Neuron (in vitro differentiated cells): ENCODE results near the gene PPARA.

Experiments
- H2AFZ ChIP-seq: one replicate; pipeline ENCODE4 v1.6.1; 2013; ENCODE audit warnings: low read depth, mild to moderate bottlenecking, inconsistent platforms, low read length, moderate library complexity
- H3K27me3 ChIP-seq: one replicate; pipeline ENCODE4 v1.6.1; 2013; ENCODE audit warnings: low read length; ENCODE audit not compliant: insufficient read depth
- H3K36me3 ChIP-seq: one replicate; pipeline ENCODE4 v1.6.1; 2013; ENCODE audit warnings: low read length; ENCODE audit not compliant: insufficient read depth
- H3K4me1 ChIP-seq: one replicate; pipeline ENCODE4 v1.6.1; 2013; ENCODE audit warnings: low read length; ENCODE audit not compliant: insufficient read depth
- H3K4me3 ChIP-seq: 2 replicates; pipeline ENCODE4 v1.5.1; 2013; ENCODE audit warnings: mild to moderate bottlenecking, low read length, moderate library complexity
- H3K9me3 ChIP-seq: one replicate; pipeline ENCODE4 v1.6.1; 2013; ENCODE audit warnings: low read length

Gene PPARA

GRCh38 chr22:46286941-46287872 lies 136.9 kb downstream of the PPARA start:
- no peaks in the 10 kb centered on the region for H3K9me3 ChIP-seq
- no peaks in the 10 kb centered on the region for H3K27me3 ChIP-seq
- no peaks in the 10 kb centered on the region for H3K4me1 ChIP-seq
- H3K36me3 ChIP-seq, result peaks cover 38% of the 10 kb centered on the region
- no peak overlapping the region for H3K4me3 ChIP-seq
- H2AFZ ChIP-seq, result no peak overlapping the region

GRCh38 chr22:46287873-46288751 lies 137.8 kb downstream of the PPARA start:
- Histone ChIP-seq H2AFZ (no peak overlapping the region), H3K9me3 (no peaks in the 10 kb centered on the region), H3K4me3 (no peak overlapping the region), H3K4me1 (no peaks in the 10 kb centered on the region), H3K36me3 (peaks cover 36% of the 10 kb centered on the region), H3K27me3 (no peaks in the 10 kb centered on the region)

DNA sequence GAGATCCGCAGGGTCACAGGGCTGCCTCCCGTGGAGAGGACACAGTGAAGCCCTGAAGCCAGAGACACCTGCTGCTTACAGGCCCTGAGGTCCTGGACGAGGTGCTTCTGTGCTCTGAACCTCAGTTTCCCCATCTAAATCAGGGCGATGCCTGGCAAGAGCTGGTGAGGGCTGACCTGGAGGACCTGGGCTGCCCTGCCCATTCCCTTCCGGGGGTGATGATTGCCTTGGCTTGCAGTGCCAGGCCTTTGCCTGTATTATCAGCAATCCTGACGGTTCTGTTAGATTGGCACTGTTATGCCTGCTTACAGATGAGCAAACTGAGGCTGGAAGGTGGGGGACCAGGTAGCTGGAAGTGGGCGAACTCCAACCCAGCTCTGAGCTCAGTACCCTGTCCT lies 138.5 kb downstream of the PPARA start:
- peaks cover 34% of the 10 kb centered on the region for H3K36me3 ChIP-seq
- no peak overlapping the region for H3K4me3 ChIP-seq

DNA sequence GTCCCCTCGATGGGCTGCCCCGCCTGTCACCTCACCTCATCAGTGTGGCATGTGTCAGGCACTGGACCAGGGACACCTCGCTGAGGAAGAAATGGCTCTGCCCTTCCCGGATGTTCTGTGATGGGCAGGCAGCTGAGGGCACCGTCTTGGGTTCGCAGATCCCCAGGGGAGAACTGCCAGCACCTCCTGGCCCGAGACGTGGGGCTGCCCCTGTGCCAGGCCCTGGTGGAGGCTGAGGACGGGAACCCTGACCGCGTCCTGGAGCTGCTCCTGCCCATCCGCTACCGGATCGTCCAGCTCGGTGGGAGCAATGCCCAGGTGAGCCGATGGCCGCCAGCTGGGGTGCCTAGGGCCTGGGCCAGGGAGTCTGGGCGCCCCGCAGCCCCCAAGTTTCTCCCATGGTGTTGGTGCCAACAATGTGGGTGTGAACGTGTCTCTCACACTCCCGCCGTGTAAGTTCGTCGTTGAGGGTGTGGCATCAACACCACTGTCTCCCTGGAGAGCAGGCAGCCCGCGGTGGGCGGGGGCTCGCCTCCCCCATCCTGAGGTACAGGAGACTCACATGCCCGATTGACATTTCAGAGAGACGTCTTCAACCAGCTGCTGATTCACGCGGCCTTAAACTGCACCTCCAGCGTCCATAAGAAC lies 139.0 kb downstream of the PPARA start:
- no peaks in the 10 kb centered on the region for H3K9me3 ChIP-seq
- H3K4me3 ChIP-seq, result no peak overlapping the region
- peaks cover 7% of the 10 kb centered on the region for H3K4me1 ChIP-seq
- peaks cover 29% of the 10 kb centered on the region for H3K36me3 ChIP-seq
- H3K27me3 ChIP-seq, result no peaks in the 10 kb centered on the region
- H2AFZ ChIP-seq, result no peak overlapping the region

More for the DNA sequence above, 138.5 kb downstream of the PPARA start:
- no peaks in the 10 kb centered on the region for H3K9me3 ChIP-seq
- no peak overlapping the region for H2AFZ ChIP-seq
- peaks cover 7% of the 10 kb centered on the region for H3K4me1 ChIP-seq
- H3K27me3 ChIP-seq, result no peaks in the 10 kb centered on the region

DNA sequence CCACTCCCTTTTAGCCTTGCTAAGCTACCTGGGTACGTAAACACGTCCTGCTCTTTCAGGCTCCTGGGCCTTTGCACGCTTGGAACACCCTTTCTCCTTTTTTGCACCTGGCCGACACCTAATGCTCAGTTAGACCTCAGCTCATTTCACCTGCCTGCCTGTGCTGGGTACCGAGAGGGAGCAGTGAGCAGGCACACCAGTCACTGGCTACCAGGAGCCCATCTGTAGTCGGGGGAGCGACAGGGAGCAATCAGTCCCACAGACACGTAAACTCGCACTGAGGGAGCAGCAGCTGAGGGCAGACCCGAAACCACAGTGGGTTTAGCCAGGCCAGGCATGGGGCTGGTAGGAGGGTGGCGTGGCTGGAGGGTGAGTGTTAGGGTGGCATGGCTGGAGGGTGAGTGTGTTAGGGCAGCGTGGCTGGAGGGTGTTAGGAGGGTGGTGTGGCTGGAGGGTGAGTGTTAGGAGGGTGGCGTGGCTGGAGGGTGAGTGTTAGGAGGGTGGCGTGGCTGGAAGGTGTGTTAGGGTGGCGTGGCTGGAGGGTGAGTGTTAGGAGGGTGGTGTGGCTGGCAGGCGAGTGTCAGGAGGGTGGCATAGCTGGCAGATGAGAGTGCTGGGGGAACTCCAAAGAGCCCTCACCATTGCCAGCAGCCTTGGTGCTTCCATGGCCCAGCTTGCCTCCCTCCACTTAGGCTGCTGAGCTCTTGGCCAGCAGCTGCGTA lies 140.0 kb downstream of the PPARA start:
- Histone ChIP-seq H3K27me3 (no peaks in the 10 kb centered on the region), H2AFZ (no peak overlapping the region), H3K4me1 (peaks cover 7% of the 10 kb centered on the region), H3K36me3 (peaks cover 22% of the 10 kb centered on the region), H3K4me3 (no peak overlapping the region), H3K9me3 (no peaks in the 10 kb centered on the region)

GRCh38 chr22:46290843-46291785 lies 140.8 kb downstream of the PPARA start:
- Histone ChIP-seq H3K36me3 (peaks cover 20% of the 10 kb centered on the region), H3K9me3 (no peaks in the 10 kb centered on the region), H3K27me3 (no peaks in the 10 kb centered on the region), H3K4me3 (no peak overlapping the region), H3K4me1 (peaks cover 14% of the 10 kb centered on the region), H2AFZ (no peak overlapping the region)

- Histone ChIP-seq H2AFZ (no peak overlapping the region), H3K4me3 (no peak overlapping the region), H3K36me3 (peaks cover 17% of the 10 kb centered on the region), H3K27me3 (no peaks in the 10 kb centered on the region), H3K4me1 (peaks cover 16% of the 10 kb centered on the region), H3K9me3 (no peaks in the 10 kb centered on the region)
Observed at GRCh38 chr22:46292173-46292572, 141.8 kb downstream of the PPARA start.

GRCh38 chr22:46292732-46293131 lies 142.4 kb downstream of the PPARA start:
- H3K4me3 ChIP-seq, result no peak overlapping the region
- H3K36me3 ChIP-seq, result peaks cover 17% of the 10 kb centered on the region
- peaks cover 22% of the 10 kb centered on the region for H3K4me1 ChIP-seq
- H2AFZ ChIP-seq, result no peak overlapping the region
- no peaks in the 10 kb centered on the region for H3K27me3 ChIP-seq
- H3K9me3 ChIP-seq, result no peaks in the 10 kb centered on the region
